H1 (cell line): Measurements from ENCODE around the gene PPIF. TPM values are rescaled to one million over a fixed set of nuclear protein-coding genes. Genes with fewer than 3 reads are reported as not detected.

Experiments
- CTCF ChIA-PET: fragments of 300-600 bp; sonication (Branson Sonifier 250); formaldehyde crosslinking; loops from one replicate; lab custom pipeline; 2021; ENCODE audit not compliant: partially characterized antibody; lab: Charles Lee
- POLR2A ChIA-PET: fragments of 300-600 bp; sonication (Branson Sonifier 250); formaldehyde crosslinking; loops from one replicate; lab custom pipeline; 2021; ENCODE audit warnings: inconsistent platforms; ENCODE audit not compliant: partially characterized antibody; lab: Charles Lee
- DNase-seq, 2 experiments: peaks; one replicate each; pipeline versions ENCODE4 v3.0.0 to v3.0.0-alpha.2; 2010 to 2022; ENCODE audit warnings: low spot score in 2 of 2, low read depth in 1 of 2, mixed read lengths in 1 of 2
- FAIRE-seq: peaks from 2 replicates; lab custom pipeline; 2011; peaks lifted over from hg19 to GRCh38; lab: Jason Lieb, UNC
- H2AFZ ChIP-seq: 2 replicates; pipeline ENCODE4 v1.8.1; 2012; ENCODE audit warnings: low read length, inconsistent platforms
- H2AK5ac ChIP-seq: 2 replicates; pipeline ENCODE4 v1.6.1; 2013; ENCODE audit warnings: low read depth, low read length
- H2BK120ac ChIP-seq: replicated peaks from 2 replicates; pipeline ENCODE3; 2013; ENCODE audit warnings: low read depth, low read length, inconsistent platforms
- H2BK12ac ChIP-seq: 2 replicates; pipeline ENCODE4 v1.6.1; 2013; ENCODE audit warnings: low read depth, low read length
- H2BK15ac ChIP-seq: 2 replicates; pipeline ENCODE4 v1.6.1; 2013; ENCODE audit warnings: low read length
- H2BK20ac ChIP-seq: 2 replicates; pipeline ENCODE4 v1.6.1; 2013; ENCODE audit warnings: low read length
- H2BK5ac ChIP-seq: 2 replicates; pipeline ENCODE4 v1.6.1; 2013; ENCODE audit warnings: low read depth, low read length
- H3K14ac ChIP-seq: 2 replicates; pipeline ENCODE4 v1.6.1; 2013; ENCODE audit warnings: inconsistent platforms; ENCODE audit not compliant: insufficient read length
- H3K18ac ChIP-seq: 2 replicates; pipeline ENCODE4 v1.6.1; 2013; ENCODE audit warnings: low read length; ENCODE audit errors: extremely low read depth
- H3K23ac ChIP-seq: 2 replicates; pipeline ENCODE4 v1.6.1; 2013; ENCODE audit warnings: inconsistent platforms; ENCODE audit not compliant: insufficient read length
- H3K23me2 ChIP-seq: 2 replicates; pipeline ENCODE4 v1.6.1; 2013; ENCODE audit warnings: low read depth, low read length
- H3K27ac ChIP-seq: 2 replicates; pipeline ENCODE4 v1.6.1; 2011; ENCODE audit warnings: low read depth, low read length, inconsistent platforms
- H3K27me3 ChIP-seq, 4 experiments: replicated peaks in 1 of 4; 1 replicate in 1 of 4; 2 replicates in 3 of 4; pipeline versions ENCODE4 v1.6.1 to v1.8.1; 2011 to 2013; ENCODE audit warnings: low read length in 3 of 4, mild to moderate bottlenecking in 3 of 4, inconsistent platforms in 2 of 4, mixed read lengths in 2 of 4, moderate library complexity in 1 of 4; ENCODE audit not compliant: control insufficient read depth in 3 of 4, insufficient read depth in 3 of 4; ENCODE audit errors: extremely low read depth in 1 of 4
- H3K36me3 ChIP-seq, 4 experiments: 2 replicates each; pipeline versions ENCODE4 v1.6.1 to v1.8.1; 2011 to 2013; ENCODE audit warnings: mild to moderate bottlenecking in 4 of 4, low read length in 3 of 4, moderate library complexity in 2 of 4, control low read depth in 1 of 4, inconsistent platforms in 1 of 4; ENCODE audit not compliant: insufficient read depth in 4 of 4, control insufficient read depth in 2 of 4
- H3K4ac ChIP-seq: replicated peaks from 2 replicates; pipeline ENCODE3; 2013; ENCODE audit warnings: low read length, low read depth, mixed read lengths, inconsistent platforms; ENCODE audit not compliant: insufficient read length
- H3K4me1 ChIP-seq, 4 experiments: replicated peaks in 1 of 4; 1 replicate in 1 of 4; 2 replicates in 3 of 4; pipeline versions ENCODE4 v1.6.1 to v1.8.1; 2011 to 2013; ENCODE audit warnings: low read length in 3 of 4, inconsistent platforms in 2 of 4, mixed read lengths in 1 of 4; ENCODE audit not compliant: insufficient read depth in 4 of 4, control insufficient read depth in 3 of 4
- H3K4me2 ChIP-seq, 2 experiments: 2 replicates each; pipeline versions ENCODE4 v1.6.1 to v1.8.1; 2011 to 2013; ENCODE audit warnings: low read depth in 2 of 2, low read length in 2 of 2, control low read depth in 1 of 2, inconsistent platforms in 1 of 2, mild to moderate bottlenecking in 1 of 2; ENCODE audit not compliant: insufficient read depth in 1 of 2
- H3K4me3 ChIP-seq, 4 experiments: fragments of 200-600, 300-600 bp in 1 of 4; sonication (generic), shearing (Covaris generic), sonication (Bioruptor Twin) in 1 of 4; 2 replicates each; pipeline versions ENCODE4 v1.5.1 to v1.8.1; 2011 to 2016; ENCODE audit warnings: low read length in 4 of 4, low read depth in 3 of 4, control low read depth in 2 of 4, inconsistent platforms in 2 of 4, mild to moderate bottlenecking in 2 of 4, mixed read lengths in 1 of 4, moderate library complexity in 1 of 4; ENCODE audit not compliant: insufficient read depth in 2 of 4; ENCODE audit errors: extremely low read depth in 1 of 4
- H3K56ac ChIP-seq: replicated peaks from 2 replicates; pipeline ENCODE3; 2013; ENCODE audit warnings: low read depth, mild to moderate bottlenecking, mixed read lengths, low read length, inconsistent platforms; ENCODE audit not compliant: insufficient read length
- H3K79me1 ChIP-seq: 2 replicates; pipeline ENCODE4 v1.6.1; 2013; ENCODE audit warnings: low read depth, low read length, control low read depth
- H3K79me2 ChIP-seq, 2 experiments: 2 replicates each; pipeline versions ENCODE4 v1.6.1 to v1.8.1; 2012 to 2013; ENCODE audit warnings: low read length in 2 of 2, mild to moderate bottlenecking in 2 of 2, inconsistent platforms in 1 of 2; ENCODE audit not compliant: insufficient read depth in 2 of 2, control insufficient read depth in 1 of 2
- H3K9ac ChIP-seq, 4 experiments: replicated peaks in 1 of 4; 1 replicate in 1 of 4; 2 replicates in 3 of 4; pipeline versions ENCODE4 v1.6.1 to v1.8.1; 2011 to 2013; ENCODE audit warnings: low read depth in 3 of 4, low read length in 3 of 4, control low read depth in 2 of 4, mild to moderate bottlenecking in 2 of 4, moderate library complexity in 2 of 4, inconsistent platforms in 1 of 4; ENCODE audit errors: extremely low read depth in 1 of 4
- H3K9me3 ChIP-seq, 2 experiments: 2 replicates each; pipeline versions ENCODE4 v1.6.1 to v1.8.1; 2012 to 2013; ENCODE audit warnings: mild to moderate bottlenecking in 2 of 2, moderate library complexity in 2 of 2, control low read depth in 1 of 2, inconsistent platforms in 1 of 2, low read depth in 1 of 2, low read length in 1 of 2, mixed read lengths in 1 of 2; ENCODE audit not compliant: insufficient read depth in 2 of 2
- H4K20me1 ChIP-seq, 2 experiments: replicated peaks in 1 of 2; 2 replicates each; pipeline versions ENCODE3 to v1.8.1; 2011 to 2013; ENCODE audit warnings: inconsistent platforms in 2 of 2, low read length in 2 of 2, mild to moderate bottlenecking in 1 of 2; ENCODE audit not compliant: insufficient read depth in 2 of 2, control insufficient read depth in 1 of 2
- H4K5ac ChIP-seq: 2 replicates; pipeline ENCODE4 v1.6.1; 2013; ENCODE audit warnings: low read length, low read depth, mixed read lengths, inconsistent platforms; ENCODE audit not compliant: insufficient read length
- H4K8ac ChIP-seq: 2 replicates; pipeline ENCODE4 v1.8.0; 2013; ENCODE audit warnings: mild to moderate bottlenecking, moderate library complexity, low read length, inconsistent platforms; ENCODE audit not compliant: insufficient read depth; ENCODE audit errors: extremely low read depth
- H4K91ac ChIP-seq: replicated peaks from 2 replicates; pipeline ENCODE3; 2013; ENCODE audit warnings: low read length, mixed read lengths, inconsistent platforms; ENCODE audit not compliant: insufficient read length
- BACH1 ChIP-seq: IDR thresholded peaks from 2 replicates; pipeline ENCODE4 v1.6.1; 2012; ENCODE audit warnings: low read length, improper control_type of control experiment
- GTF2F1 ChIP-seq: IDR thresholded peaks from 2 replicates; pipeline ENCODE4 v1.6.1; 2012; ENCODE audit warnings: low read depth, low read length, improper control_type of control experiment, borderline replicate concordance
- ZNF274 ChIP-seq: IDR thresholded peaks from 2 replicates; pipeline ENCODE4 v1.7.0; 2012; ENCODE audit warnings: low read length, borderline replicate concordance; ENCODE audit errors: extremely low read depth
- WGBS, 2 experiments: shearing (Covaris generic) in 1 of 2; methylation state at CpG; one replicate each; pipeline versions ENCODE4 v1.1.6 to v1.1.7; 2013 to 2015; ENCODE audit warnings: low lambda C conversion rate in 2 of 2, mixed read lengths in 2 of 2, inconsistent platforms in 1 of 2, low coverage in 1 of 2, missing lambda C conversion rate in 1 of 2; ENCODE audit not compliant: insufficient replicate concordance in 2 of 2, insufficient coverage in 1 of 2, insufficient read length in 1 of 2; ENCODE audit errors: extremely low coverage in 1 of 2, missing lambda C conversion rate in 1 of 2; 5-methylcytosine and 5-hydroxymethylcytosine counted together
- polyA plus RNA-seq, 7 experiments: library from polyadenylated mRNA; depleted of rRNA in 3 of 7; stranded (reverse) in 5 of 7; unstranded in 2 of 7; fragments of >200 nt in 5 of 7; fragments of 200-250 nt in 2 of 7; gene quantifications; 1 replicate in 5 of 7; 2 replicates in 1 of 7; 4 replicates in 1 of 7; pipeline versions ENCODE4 v1.2.1 to v1.2.3, GENCODE V29; 2011 to 2013; ENCODE audit warnings: missing spikeins in 2 of 7, mixed read lengths in 2 of 7
- total RNA-seq: library from RNA; stranded (reverse); fragmentation: NEBNext Ultra II Directional; extraction: Animal tissue kit (Norgen Biotek cat#: 25700); gene quantifications from 2 replicates; pipeline ENCODE4 v1.2.1, GENCODE V29; 2021

The PPIF gene
- total and polyA plus RNA-seq, 2 of the 8 experiments (the other 6 are each of a cell fraction or from before 2014, with no cell fraction given), result 70.2 to 77.6 TPM

DNA sequence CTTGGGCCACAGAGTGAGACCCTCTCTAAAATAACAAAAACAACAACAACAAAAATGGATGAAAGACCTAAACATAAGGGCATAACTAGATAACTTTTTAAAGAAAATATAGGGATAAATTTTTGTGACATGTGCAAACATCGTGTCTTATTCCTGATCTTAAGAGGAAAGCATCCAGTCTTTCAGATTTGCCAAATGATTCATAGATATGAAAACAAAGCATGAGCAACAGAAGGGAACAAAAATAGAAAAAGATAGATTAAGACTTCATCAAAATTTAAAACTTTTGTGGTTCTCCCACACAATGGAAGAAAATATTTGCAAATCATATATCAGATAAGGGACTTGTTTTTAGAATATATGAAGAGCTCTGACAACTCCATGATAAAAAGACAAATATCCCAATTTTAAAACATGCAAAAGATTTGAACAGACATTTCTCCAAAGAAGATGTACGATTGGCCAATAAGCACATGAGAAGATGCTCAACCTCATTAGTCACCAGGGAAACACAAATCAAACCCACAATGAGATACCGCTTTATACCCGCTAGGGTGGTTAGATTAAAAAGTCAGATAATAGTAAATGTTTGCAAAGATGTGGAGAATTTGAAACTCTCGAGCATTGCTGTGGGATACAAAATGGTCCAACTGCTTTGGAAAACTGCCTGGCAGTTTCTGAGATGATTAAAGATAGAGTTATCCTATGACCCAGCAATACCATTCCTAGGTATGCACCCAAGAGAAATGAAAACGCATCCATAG is 20.3 kb downstream of the PPIF start:
- POLR2A ChIA-PET, result no interaction called here
- Histone ChIP-seq H3K27ac (no peak overlapping the region), H3K79me1 (no peaks in the 10 kb centered on the region), H3K4me3 (no peak overlapping the region), H3K27me3 (no peaks in the 10 kb centered on the region; a peak in 1 of 7 replicates), H2BK120ac (no peak overlapping the region), H3K4me2 (no peak overlapping the region), H4K5ac (no peak overlapping the region), H3K56ac (no peak overlapping the region), H4K91ac (no peak overlapping the region), H2BK12ac (no peak overlapping the region), H3K9me3 (peaks cover 0 to 6% of the 10 kb centered on the region in 2 experiments; a peak in 3 of 4 replicates), H3K4ac (no peak overlapping the region), H3K9ac (no peak overlapping the region), H3K23me2 (no peaks in the 10 kb centered on the region), H2BK5ac (no peak overlapping the region), H3K4me1 (no peaks in the 10 kb centered on the region), H3K79me2 (no peaks in the 10 kb centered on the region), H3K23ac (no peak overlapping the region), H3K18ac (no peak overlapping the region), H4K20me1 (no peaks in the 10 kb centered on the region), H2BK15ac (no peak overlapping the region), H3K36me3 (no peaks in the 10 kb centered on the region), H2AK5ac (no peak overlapping the region), H2BK20ac (no peak overlapping the region), H2AFZ (no peak overlapping the region), H4K8ac (no peak overlapping the region), H3K14ac (no peak overlapping the region)
- 85% methylated on average over 6 of the region's 6 CpGs; no CpG with 5 or more reads in 1 of the 2 experiments for WGBS, 2 experiments
- TF ChIP-seq GTF2F1 (no peak), ZNF274 (no peak), BACH1 (no peak)
- FAIRE-seq (no peak), DNase-seq (no peak)
- CTCF ChIA-PET, result no interaction called here
